ENCODE measurements around the gene ALG8. TPM values are rescaled to one million over a fixed set of nuclear protein-coding genes. Genes with fewer than 3 reads are reported as not detected.
"Not testable (repeated sequence)": the region's sequence is repeated elsewhere in the genome, so short reads cannot be mapped to it uniquely, and the experiment has no call there.

Gene ALG8
- total and polyA plus RNA-seq, 4 donors: 18.0 to 24.2 (median 22.9) TPM

DNA sequence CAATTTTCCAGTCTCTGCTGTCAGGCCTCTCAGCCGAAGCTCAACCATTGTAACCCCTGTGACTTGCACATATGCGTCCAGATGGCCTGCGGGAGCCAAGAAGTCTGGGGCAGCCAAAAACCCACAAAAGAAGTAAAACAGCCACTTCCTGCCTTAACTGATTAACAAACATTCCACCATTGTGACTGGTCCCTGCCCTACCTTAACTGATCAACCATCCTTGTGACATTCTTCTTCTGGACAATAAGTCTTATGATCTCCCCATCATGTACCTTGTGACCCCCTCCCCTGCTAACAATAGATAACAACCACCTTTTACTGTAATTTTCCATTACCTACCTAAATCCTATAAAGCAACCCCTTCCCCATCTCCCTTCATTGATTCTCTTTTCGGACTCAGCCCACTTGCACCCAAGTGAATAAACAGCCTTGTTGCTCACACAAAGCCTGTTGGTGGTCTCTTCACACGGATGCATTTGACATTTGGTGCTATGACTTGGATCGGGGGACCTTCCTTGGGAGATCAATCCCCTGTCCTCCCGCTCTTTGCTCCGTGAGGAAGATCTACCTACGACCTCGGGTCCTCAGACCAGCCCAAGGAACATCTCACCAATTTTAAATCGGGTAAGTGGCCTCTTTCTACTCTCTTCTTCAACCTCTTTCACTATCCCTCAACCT lies 58.5 kb downstream of the ALG8 start:
- Histone ChIP-seq H3K9me3 (ENCODE audit: control insufficient read depth, low read length) (no peaks in the 10 kb centered on the region), H3K4me3 (ENCODE audit: low read length in 2 of 2) (no peak overlapping the region), H3K27ac (ENCODE audit: low read depth in 1 of 2, low read length in 2 of 2) (no peak overlapping the region), H3K4me1 (ENCODE audit: control insufficient read depth in 1 of 2, insufficient read depth in 2 of 2, low read length in 2 of 2) (peaks cover 0 to 9% of the 10 kb centered on the region in 2 donors), H3K36me3 (ENCODE audit: control insufficient read depth in 1 of 2, insufficient read depth in 2 of 2, low read length in 1 of 2) (no peaks in the 10 kb centered on the region), H3K27me3 (ENCODE audit: control insufficient read depth in 1 of 2, insufficient read depth in 2 of 2, low read length in 1 of 2) (no peaks in the 10 kb centered on the region)
- 75 to 81% methylated on average over 11 of the region's 11 CpGs for WGBS, 2 donors
- no peak for ATAC-seq (ENCODE audit: low FRiP score)
- intact Hi-C loops (cut with DNase I): no loop called here
- no peak for DNase-seq

DNA sequence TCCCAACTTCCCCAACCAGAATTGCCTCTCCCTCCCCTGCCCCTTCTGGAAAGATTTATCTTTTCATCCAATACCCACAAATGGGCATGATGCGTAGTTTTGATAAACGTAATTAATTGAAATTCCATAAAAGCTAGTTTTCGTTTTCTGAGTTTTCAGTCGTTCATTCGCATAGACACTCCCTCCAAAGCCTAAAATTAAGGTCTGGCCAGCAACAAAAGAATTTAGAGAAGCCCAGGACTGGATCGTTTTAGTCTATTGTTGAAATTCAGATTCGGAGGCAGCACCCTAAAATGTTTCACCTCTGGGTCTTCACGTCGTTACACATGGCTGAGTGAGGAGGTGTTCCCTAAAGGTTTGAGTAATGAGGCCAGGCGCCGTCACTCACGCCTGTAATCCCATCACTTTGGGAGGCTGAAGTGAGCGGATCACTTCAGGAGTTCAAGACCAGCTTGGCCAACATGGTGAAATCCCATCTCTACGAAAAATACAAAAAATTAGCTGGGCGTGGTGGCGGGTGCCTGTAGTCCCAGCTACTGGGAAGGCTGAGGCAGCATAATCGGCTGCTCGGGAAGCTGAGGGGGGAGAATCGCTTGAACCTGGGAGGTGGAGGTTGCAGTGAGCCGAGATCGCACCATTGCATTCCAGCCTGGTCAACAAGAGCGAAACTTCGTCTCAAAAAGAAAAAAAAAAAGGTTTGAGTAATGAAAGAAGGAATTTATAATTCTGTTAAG lies 59.2 kb downstream of the ALG8 start:
- 56 to 58% methylated on average over 23 of the region's 23 CpGs for whole genome bisulfite sequencing, 2 donors
- no peaks in the 10 kb centered on the region for H3K9me3 ChIP-seq (ENCODE audit: control insufficient read depth, low read length)
- H3K4me3 ChIP-seq (ENCODE audit: low read length in 2 of 2): peak overlapping the region; percentile 72 to 96
- H3K27ac ChIP-seq (ENCODE audit: low read depth in 1 of 2, low read length in 2 of 2): peak overlapping the region; percentile 63 to 69
- peak; percentile 42 for ATAC-seq (ENCODE audit: low FRiP score)
- no peak for DNase-seq
- peaks cover 0 to 9% of the 10 kb centered on the region in 2 donors for H3K4me1 ChIP-seq (ENCODE audit: control insufficient read depth in 1 of 2, insufficient read depth in 2 of 2, low read length in 2 of 2)
- intact Hi-C loops (cut with DNase I): no loop called here
- no peaks in the 10 kb centered on the region for H3K36me3 ChIP-seq (ENCODE audit: control insufficient read depth in 1 of 2, insufficient read depth in 2 of 2, low read length in 1 of 2)
- no peaks in the 10 kb centered on the region for H3K27me3 ChIP-seq (ENCODE audit: control insufficient read depth in 1 of 2, insufficient read depth in 2 of 2, low read length in 1 of 2)

GRCh38 chr11:78079232-78080083 lies 60.0 kb downstream of the ALG8 start, which contains the start of gene NDUFC2:
Gene NDUFC2 (minus strand): TSS chr11:78079862. CDS start chr11:78079744, 118 bp downstream.
- Histone ChIP-seq H3K27ac (ENCODE audit: low read depth in 1 of 2, low read length in 2 of 2) (peak within 1 kb of the TSS; percentile 63 to 69), H3K4me3 (ENCODE audit: low read length in 2 of 2) (peak within 1 kb of the TSS; percentile 72 to 96), H3K9me3 (ENCODE audit: control insufficient read depth, low read length) (no peaks in the 10 kb centered on the region), H3K4me1 (ENCODE audit: control insufficient read depth in 1 of 2, insufficient read depth in 2 of 2, low read length in 2 of 2) (peaks cover 0 to 9% of the 10 kb centered on the region in 2 donors), H3K27me3 (ENCODE audit: control insufficient read depth in 1 of 2, insufficient read depth in 2 of 2, low read length in 1 of 2) (no peaks in the 10 kb centered on the region), H3K36me3 (ENCODE audit: control insufficient read depth in 1 of 2, insufficient read depth in 2 of 2, low read length in 1 of 2) (no peaks in the 10 kb centered on the region)
- DNase-seq (peak; percentile 86 to 93), ATAC-seq (ENCODE audit: low FRiP score) (peak; percentile 98)
- WGBS, 2 donors: 0% methylated on average over 61 to 68 of the region's 68 CpGs
- intact Hi-C loops (cut with DNase I): no loop called here

GRCh38 chr11:78078218-78079167 lies 60.9 kb downstream of the ALG8 start:
- H3K36me3 ChIP-seq (ENCODE audit: control insufficient read depth in 1 of 2, insufficient read depth in 2 of 2, low read length in 1 of 2): no peaks in the 10 kb centered on the region
- intact Hi-C loops (cut with DNase I): no loop called here
- ATAC-seq (ENCODE audit: low FRiP score) (no peak), DNase-seq (no peak)
- no peaks in the 10 kb centered on the region for H3K9me3 ChIP-seq (ENCODE audit: control insufficient read depth, low read length)
- H3K27ac ChIP-seq (ENCODE audit: low read depth in 1 of 2, low read length in 2 of 2): no peak overlapping the region
- H3K4me1 ChIP-seq (ENCODE audit: control insufficient read depth in 1 of 2, insufficient read depth in 2 of 2, low read length in 2 of 2): peaks cover 0 to 9% of the 10 kb centered on the region in 2 donors
- WGBS, 2 donors: 36 to 39% methylated on average over 21 of the region's 21 CpGs
- no peaks in the 10 kb centered on the region for H3K27me3 ChIP-seq (ENCODE audit: control insufficient read depth in 1 of 2, insufficient read depth in 2 of 2, low read length in 1 of 2)
- H3K4me3 ChIP-seq (ENCODE audit: low read length in 2 of 2): peak overlapping the region; percentile 72 to 96

DNA sequence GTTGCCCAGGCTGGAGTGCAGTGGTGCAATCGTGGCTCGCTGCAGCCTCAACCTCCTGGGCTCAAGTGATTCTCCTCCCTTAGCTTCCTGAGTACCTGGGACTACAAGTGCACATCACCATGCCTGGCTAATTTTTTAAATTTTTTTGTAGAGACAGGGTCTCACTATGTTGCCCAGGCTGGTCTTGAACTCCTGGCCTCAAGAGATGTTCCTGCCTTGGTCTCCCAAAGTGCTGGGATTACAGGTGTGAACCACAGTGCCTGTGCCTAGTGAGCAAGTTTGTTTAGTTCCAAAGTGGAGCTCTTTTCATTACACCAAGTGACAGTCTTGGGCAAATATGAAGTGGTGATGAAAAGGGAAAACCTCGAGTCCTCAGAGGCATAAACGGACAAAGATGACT lies 61.8 kb downstream of the ALG8 start:
- DNase-seq; intact Hi-C loops (cut with DNase I); H3K4me3 ChIP-seq (ENCODE audit: low read length in 2 of 2); H3K27me3 ChIP-seq (ENCODE audit: control insufficient read depth in 1 of 2, insufficient read depth in 2 of 2, low read length in 1 of 2); H3K9me3 ChIP-seq (ENCODE audit: control insufficient read depth, low read length); H3K36me3 ChIP-seq (ENCODE audit: control insufficient read depth in 1 of 2, insufficient read depth in 2 of 2, low read length in 1 of 2); ATAC-seq (ENCODE audit: low FRiP score); H3K27ac ChIP-seq (ENCODE audit: low read depth in 1 of 2, low read length in 2 of 2); H3K4me1 ChIP-seq (ENCODE audit: control insufficient read depth in 1 of 2, insufficient read depth in 2 of 2, low read length in 2 of 2): not testable (repeated sequence)
- WGBS, 2 donors: 77 to 80% methylated on average over 4 of the region's 4 CpGs

DNA sequence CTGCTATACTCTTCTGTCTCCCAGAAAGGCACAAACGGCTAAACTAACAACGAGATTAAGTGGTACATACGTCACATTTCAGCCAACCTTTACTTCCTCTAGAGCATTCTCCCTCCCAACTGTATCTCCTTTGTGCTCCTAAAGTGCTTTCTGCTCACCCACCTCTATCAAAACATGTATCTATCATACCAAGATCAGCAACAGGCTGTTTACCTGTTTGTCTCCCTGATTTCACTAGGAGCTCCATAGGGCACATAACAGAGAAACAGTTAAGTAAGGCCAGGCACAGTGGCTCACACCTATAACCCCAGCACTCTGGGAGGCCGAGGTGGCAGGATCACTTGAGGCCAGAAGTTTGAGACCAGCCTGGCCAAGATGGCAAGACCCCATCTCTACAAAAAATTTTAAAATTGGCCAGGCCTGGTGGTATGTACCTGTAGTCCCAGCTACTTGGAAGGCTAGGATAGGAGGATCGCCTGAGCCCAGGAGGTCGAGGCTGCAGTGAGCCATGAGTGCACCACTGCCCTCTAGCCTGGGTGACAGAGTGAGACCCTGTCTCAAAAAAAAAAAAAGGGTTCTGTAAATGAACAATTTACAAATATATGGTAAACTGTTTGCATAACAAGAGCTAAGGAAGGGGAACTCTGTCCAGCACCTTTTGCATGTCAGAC lies 62.6 kb downstream of the ALG8 start:
- WGBS, 2 donors: 75 to 82% methylated on average over 6 of the region's 6 CpGs
- ATAC-seq (ENCODE audit: low FRiP score) (no peak), DNase-seq (no peak)
- peaks cover 0 to 9% of the 10 kb centered on the region in 2 donors for H3K4me1 ChIP-seq (ENCODE audit: control insufficient read depth in 1 of 2, insufficient read depth in 2 of 2, low read length in 2 of 2)
- peaks cover 0 to under 1% of the 10 kb centered on the region in 2 donors for H3K36me3 ChIP-seq (ENCODE audit: control insufficient read depth in 1 of 2, insufficient read depth in 2 of 2, low read length in 1 of 2)
- H3K9me3 ChIP-seq (ENCODE audit: control insufficient read depth, low read length): no peaks in the 10 kb centered on the region
- no peak overlapping the region for H3K4me3 ChIP-seq (ENCODE audit: low read length in 2 of 2)
- intact Hi-C loops (cut with DNase I): no loop called here
- H3K27ac ChIP-seq (ENCODE audit: low read depth in 1 of 2, low read length in 2 of 2): no peak overlapping the region
- H3K27me3 ChIP-seq (ENCODE audit: control insufficient read depth in 1 of 2, insufficient read depth in 2 of 2, low read length in 1 of 2): no peaks in the 10 kb centered on the region

GRCh38 chr11:78074756-78075155 lies 64.7 kb downstream of the ALG8 start:
- Histone ChIP-seq H3K4me3 (ENCODE audit: low read length in 2 of 2) (no peak overlapping the region), H3K4me1 (ENCODE audit: control insufficient read depth in 1 of 2, insufficient read depth in 2 of 2, low read length in 2 of 2) (peaks cover 0 to 9% of the 10 kb centered on the region in 2 donors), H3K27me3 (ENCODE audit: control insufficient read depth in 1 of 2, insufficient read depth in 2 of 2, low read length in 1 of 2) (no peaks in the 10 kb centered on the region), H3K9me3 (ENCODE audit: control insufficient read depth, low read length) (no peaks in the 10 kb centered on the region), H3K27ac (ENCODE audit: low read depth in 1 of 2, low read length in 2 of 2) (no peak overlapping the region), H3K36me3 (ENCODE audit: control insufficient read depth in 1 of 2, insufficient read depth in 2 of 2, low read length in 1 of 2) (peaks cover 4% of the 10 kb centered on the region in 2 donors)
- WGBS, 2 donors: 76 to 80% methylated on average over 6 of the region's 6 CpGs
- intact Hi-C loops (cut with DNase I): no loop called here
- no peak for ATAC-seq (ENCODE audit: low FRiP score)
- no peak for DNase-seq
